Measurements from ENCODE around the gene OR4K17. TPM values are rescaled to one million over a fixed set of nuclear protein-coding genes. Genes with fewer than 3 reads are reported as not detected.

The OR4K17 gene
- polyA plus RNA-seq, 1 donor from 2014 or later = not detected

DNA sequence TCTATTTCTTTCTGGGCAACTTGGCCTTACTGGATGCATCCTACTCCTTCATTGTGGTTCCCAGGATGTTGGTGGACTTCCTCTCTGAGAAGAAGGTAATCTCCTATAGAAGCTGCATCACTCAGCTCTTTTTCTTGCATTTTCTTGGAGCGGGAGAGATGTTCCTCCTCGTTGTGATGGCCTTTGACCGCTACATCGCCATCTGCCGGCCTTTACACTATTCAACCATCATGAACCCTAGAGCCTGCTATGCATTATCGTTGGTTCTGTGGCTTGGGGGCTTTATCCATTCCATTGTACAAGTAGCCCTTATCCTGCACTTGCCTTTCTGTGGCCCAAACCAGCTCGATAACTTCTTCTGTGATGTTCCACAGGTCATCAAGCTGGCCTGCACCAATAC lies 33.4 kb downstream of the OR4K17 start:
- Histone ChIP-seq H4K20me1 (ENCODE audit: insufficient read depth) (no peaks in the 10 kb centered on the region), H3K79me2 (replicated peaks; ENCODE audit: insufficient read depth, low read length) (no peaks in the 10 kb centered on the region), H3F3A (ENCODE audit: insufficient read depth, low read length, poor library complexity, severe bottlenecking) (no peaks in the 10 kb centered on the region), H3K36me3 (ENCODE audit: insufficient read depth, low read length) (no peaks in the 10 kb centered on the region), H3K4me3 (ENCODE audit: low read length) (no peak overlapping the region), H2AFZ (ENCODE audit: low read depth, low read length) (no peak overlapping the region), H3K9me3 (ENCODE audit: low read length) (peaks cover 9% of the 10 kb centered on the region), H3K9me2 (ENCODE audit: insufficient read depth, low read length) (no peaks in the 10 kb centered on the region), H3K27me3 (ENCODE audit: insufficient read depth, low read depth, low read length) (no peaks in the 10 kb centered on the region), H3K27ac (ENCODE audit: low read length) (no peak overlapping the region), H3K4me2 (ENCODE audit: low read length) (no peak overlapping the region), H3K9ac (ENCODE audit: low read length) (no peak overlapping the region)
- TF ChIP-seq CTCF (IDR thresholded peaks at IDR 0.05; ENCODE audit: poor library complexity, severe bottlenecking) (no peak), POLR2AphosphoS5 (IDR thresholded peaks at IDR 0.05) (no peak), SMC3 (conservative IDR thresholded peaks at IDR 0.05; ENCODE audit: poor library complexity) (no peak), TAF1 (IDR thresholded peaks at IDR 0.05; ENCODE audit: low read depth) (no peak), EP300 (conservative IDR thresholded peaks at IDR 0.05; ENCODE audit: poor library complexity, severe bottlenecking) (no peak), RAD21 (conservative IDR thresholded peaks at IDR 0.05) (no peak), EZH2 (IDR thresholded peaks at IDR 0.05; ENCODE audit: borderline replicate concordance, insufficient read depth, low read length, poor library complexity, severe bottlenecking) (no peak), MXI1 (conservative IDR thresholded peaks at IDR 0.05; ENCODE audit: poor library complexity, severe bottlenecking) (no peak), REST (IDR thresholded peaks at IDR 0.05; ENCODE audit: borderline replicate concordance) (no peak)

GRCh38 chr14:20144820-20145219 lies 34.3 kb downstream of the OR4K17 start:
- H3K4me2 ChIP-seq (ENCODE audit: low read length) = no peak overlapping the region
- H3K27ac ChIP-seq (ENCODE audit: low read length) = no peak overlapping the region
- no peak overlapping the region for H3K9ac ChIP-seq (ENCODE audit: low read length)
- no peaks in the 10 kb centered on the region for H3F3A ChIP-seq (ENCODE audit: insufficient read depth, low read length, poor library complexity, severe bottlenecking)
- peaks cover 9% of the 10 kb centered on the region for H3K9me3 ChIP-seq (ENCODE audit: low read length)
- no peaks in the 10 kb centered on the region for H4K20me1 ChIP-seq (ENCODE audit: insufficient read depth)
- TF ChIP-seq SMC3 (conservative IDR thresholded peaks at IDR 0.05; ENCODE audit: poor library complexity) (no peak), RAD21 (conservative IDR thresholded peaks at IDR 0.05) (no peak), CTCF (IDR thresholded peaks at IDR 0.05; ENCODE audit: poor library complexity, severe bottlenecking) (no peak), TAF1 (IDR thresholded peaks at IDR 0.05; ENCODE audit: low read depth) (no peak), REST (IDR thresholded peaks at IDR 0.05; ENCODE audit: borderline replicate concordance) (no peak), POLR2AphosphoS5 (IDR thresholded peaks at IDR 0.05) (no peak), EZH2 (IDR thresholded peaks at IDR 0.05; ENCODE audit: borderline replicate concordance, insufficient read depth, low read length, poor library complexity, severe bottlenecking) (no peak), EP300 (conservative IDR thresholded peaks at IDR 0.05; ENCODE audit: poor library complexity, severe bottlenecking) (no peak), MXI1 (conservative IDR thresholded peaks at IDR 0.05; ENCODE audit: poor library complexity, severe bottlenecking) (no peak)
- H2AFZ ChIP-seq (ENCODE audit: low read depth, low read length) = no peak overlapping the region
- H3K36me3 ChIP-seq (ENCODE audit: insufficient read depth, low read length) = no peaks in the 10 kb centered on the region
- no peaks in the 10 kb centered on the region for H3K27me3 ChIP-seq (ENCODE audit: insufficient read depth, low read depth, low read length)
- no peaks in the 10 kb centered on the region for H3K9me2 ChIP-seq (ENCODE audit: insufficient read depth, low read length)
- no peak overlapping the region for H3K4me3 ChIP-seq (ENCODE audit: low read length)
- no peaks in the 10 kb centered on the region for H3K79me2 ChIP-seq (replicated peaks; ENCODE audit: insufficient read depth, low read length)

Data from neural cell (in vitro differentiated cells).